ENCODE measurements around the gene FOXE3. TPM values are rescaled to one million over a fixed set of nuclear protein-coding genes. Genes with fewer than 3 reads are reported as not detected.

Gene FOXE3
- total RNA-seq, 1 experiment from 2014 or later = 0.20 TPM

- Histone ChIP-seq H4K20me1 (ENCODE audit: insufficient read depth) (no peaks in the 10 kb centered on the region), H3K9ac (ENCODE audit: low read length) (no peak overlapping the region), H3K9me2 (ENCODE audit: insufficient read depth) (no peaks in the 10 kb centered on the region), H3K27ac (ENCODE audit: low read depth, low read length) (no peak overlapping the region), H3K4me3 (replicated peaks in 1 of 2; ENCODE audit: low read depth in 1 of 2, low read length in 2 of 2) (no peak overlapping the region), H2AFZ (ENCODE audit: low read depth, low read length, poor library complexity, severe bottlenecking) (no peak overlapping the region), H3K27me3 (ENCODE audit: insufficient read depth, low read length) (no peaks in the 10 kb centered on the region), H3K4me2 (ENCODE audit: low read length) (no peak overlapping the region), H3K79me2 (ENCODE audit: insufficient read depth, low read length) (no peaks in the 10 kb centered on the region), H3K9me3 (ENCODE audit: control insufficient read depth in 1 of 2, insufficient read depth in 1 of 2, low read depth in 1 of 2, low read length in 2 of 2) (no peaks in the 10 kb centered on the region), H3K36me3 (ENCODE audit: control insufficient read depth in 1 of 2, insufficient read depth in 2 of 2, low read length in 2 of 2) (no peaks in the 10 kb centered on the region), H3K4me1 (ENCODE audit: control insufficient read depth in 1 of 2, insufficient read depth in 2 of 2, low read length in 2 of 2) (no peaks in the 10 kb centered on the region)
- ChIA-PET CTCF (interaction anchor here (1.3 to 1.9 kb wide), 3 partner anchors 17 to 30 kb away, joined by 3 to 6 read pairs (median 3); partner anchors contain the start of gene FOXD2), RAD21 (ENCODE audit: low non-redundant PET in 1 of 2, low total read pairs in 2 of 2, uncharacterized antibody in 2 of 2, unreplicated experiment in 2 of 2) (no interaction called here), POLR2A (no interaction called here)
- TF ChIP-seq RAD21 (IDR thresholded peaks at IDR 0.05; ENCODE audit: low read depth) (no peak), CTCF (IDR thresholded peaks at IDR 0.05 in 2 of 3, conservative IDR thresholded peaks at IDR 0.05 in 1 of 3; ENCODE audit: borderline replicate concordance in 1 of 3, insufficient read depth in 1 of 3, low read depth in 2 of 3, low read length in 2 of 3) (no peak), ZBTB33 (IDR thresholded peaks at IDR 0.05; ENCODE audit: extremely low read depth, insufficient replicate concordance, low read length) (no peak), MAX (IDR thresholded peaks at IDR 0.05) (no peak), POLR2AphosphoS5 (IDR thresholded peaks at IDR 0.05; ENCODE audit: low read depth, low read length) (no peak)
- DNase-seq (ENCODE audit: low read depth, low spot score) = no peak
- BruUV-seq (replicated peaks) = no TSS peak
- intact Hi-C loops (cut with micrococcal nuclease) = no loop called here
- no peak for ATAC-seq
These were observed 8.6 kb upstream of the FOXE3 start for GRCh38 chr1:47407481-47407880.

Measured in HCT116 (cell line).